Heart left ventricle (tissue), 13 donors: Measurements from ENCODE around the gene AASDH.

Experiments used
- CTCF ChIP-seq, 12 donors: fragments of 200-600 bp; sonication (generic) in 4 of 12; IDR thresholded peaks; one replicate each; pipeline versions ENCODE4 v1.5.0 to v1.8.0; 2018 to 2022; ENCODE audit warnings: antibody characterized with exemption in 12 of 12, mild to moderate bottlenecking in 5 of 12
- POLR2A ChIP-seq, 2 donors: fragments of 450-650 bp; IDR thresholded peaks; one replicate each; pipeline ENCODE4 v1.6.1; 2017; ENCODE audit warnings: antibody characterized with exemption in 2 of 2, mild to moderate bottlenecking in 2 of 2, moderate library complexity in 2 of 2
- donor health status: ischemic (EF 13 %, LVEDD 7.1; RV severe dilation, severe dysfunction).
- donor health status: DM: no; HTN: yes; CAD: no.
- donor health status: DM: no; HTN: no; CAD: no.
- donor health status: ischemic (EF 25% LVEDD 6.9; RV normal size, moderate dysfunction).
- donor health status: ischemic (EF 25% LVEDD 5.7; RV mildly dilated, moderate dysfunction).
- donor health status: ischemic (EF 35%, LVEDD 5.7; RV mildly dilated, moderate dysfunction).
- donor health status: nonischemic (EF 11% LVEDD 7.7; RV severe dilation, severe dysfunction).
- donor health status: DM: yes; HTN: yes; CAD: no.
- donor health status: PGD.
- donor health status: ischemic (EF 29% LVEDD 5.4; RV normal size, mild dysfunction).
- donor health status: nonischemic (EF 23%, LVEDD 6.1; RV moderate dilation, normal function).

GRCh38 chr4:56311299-56311975 is 75.9 kb downstream of the AASDH start:
- no peak for TF ChIP-seq CTCF (IDR thresholded peaks at IDR 0.05)
- no peak for TF ChIP-seq POLR2A (IDR thresholded peaks at IDR 0.05)
